OCI-LY1 (cell line): Measurements from ENCODE around the gene WDR53.
A peak's percentile ranks its signal among the peaks of the same experiment; 100 is the strongest.
"Not testable (repeated sequence)": the region's sequence is repeated elsewhere in the genome, so short reads cannot be mapped to it uniquely, and the experiment has no call there.

ENCODE experiments used
- H2AFZ ChIP-seq: fragments of 200-600 bp; sonication (generic), shearing (Covaris generic); 2 replicates; pipeline ENCODE4 v1.6.0; 2014; ENCODE audit warnings: antibody characterized with exemption, mild to moderate bottlenecking, low read length
- H3F3A ChIP-seq: fragments of 200-600 bp; sonication (generic), shearing (Covaris generic); 2 replicates; pipeline ENCODE4 v1.6.0; 2014; ENCODE audit warnings: mild to moderate bottlenecking, antibody characterized with exemption, low read length, moderate library complexity; ENCODE audit not compliant: insufficient read depth
- H3K27ac ChIP-seq: fragments of 200-600 bp; sonication (generic); 2 replicates; pipeline ENCODE4 v1.5.1; 2014; ENCODE audit warnings: low read length, mixed run types, mild to moderate bottlenecking, low read depth; ENCODE audit not compliant: poor library complexity, severe bottlenecking
- H3K27me3 ChIP-seq: fragments of 200-600 bp; sonication (generic); 2 replicates; pipeline ENCODE4 v1.6.0; 2014; ENCODE audit warnings: antibody characterized with exemption, mild to moderate bottlenecking, low read length, moderate library complexity; ENCODE audit not compliant: insufficient read depth
- H3K36me3 ChIP-seq: fragments of 200-600 bp; sonication (generic); 2 replicates; pipeline ENCODE4 v1.6.1; 2014; ENCODE audit warnings: mild to moderate bottlenecking, antibody characterized with exemption, low read length, moderate library complexity, mixed read lengths; ENCODE audit not compliant: insufficient read depth
- H3K4me1 ChIP-seq: fragments of 200-600 bp; sonication (generic); 2 replicates; pipeline ENCODE4 v1.5.1; 2014; ENCODE audit warnings: mild to moderate bottlenecking, low read length, moderate library complexity; ENCODE audit not compliant: insufficient read depth, severe bottlenecking
- H3K4me2 ChIP-seq: fragments of 200-600 bp; sonication (generic), shearing (Covaris generic); 2 replicates; pipeline ENCODE4 v1.6.1; 2014; ENCODE audit warnings: low read length
- H3K4me3 ChIP-seq: fragments of 200-600 bp; sonication (generic); 2 replicates; pipeline ENCODE4 v1.5.1; 2014; ENCODE audit warnings: low read length, low read depth, mild to moderate bottlenecking, mixed read lengths; ENCODE audit not compliant: poor library complexity, severe bottlenecking
- H3K79me2 ChIP-seq: fragments of 200-600 bp; shearing (Covaris generic); 2 replicates; pipeline ENCODE4 v1.6.1; 2016; ENCODE audit warnings: mixed run types, low read length, mixed read lengths; ENCODE audit not compliant: insufficient read depth
- H3K9ac ChIP-seq: fragments of 200-600 bp; sonication (generic), shearing (Covaris generic); 2 replicates; pipeline ENCODE4 v1.6.1; 2014; ENCODE audit warnings: mild to moderate bottlenecking, low read length, mixed read lengths
- H3K9me2 ChIP-seq: fragments of 200-600 bp; sonication (generic), shearing (Covaris generic); 2 replicates; pipeline ENCODE4 v1.6.1; 2014; ENCODE audit warnings: low read depth, mild to moderate bottlenecking, low read length, mixed read lengths
- H3K9me3 ChIP-seq: fragments of 200-600 bp; shearing (Covaris generic); 2 replicates; pipeline ENCODE4 v1.6.1; 2014; ENCODE audit warnings: low read length, mixed read lengths
- H4K20me1 ChIP-seq: fragments of 200-600 bp; sonication (generic), shearing (Covaris generic); 2 replicates; pipeline ENCODE4 v1.6.0; 2016; ENCODE audit warnings: mild to moderate bottlenecking, low read length; ENCODE audit not compliant: insufficient read depth
- EZH2 ChIP-seq: fragments of 200-600 bp; sonication (generic), shearing (Covaris generic); IDR thresholded peaks from 2 replicates; pipeline ENCODE4 v1.8.0; 2017; ENCODE audit warnings: borderline replicate concordance, mixed run types, mild to moderate bottlenecking, antibody characterized with exemption, low read length, moderate library complexity, mixed read lengths
- TF ChIP-seq, protein P1 (sequence below): fragments of 200-600 bp; sonication (generic), shearing (Covaris generic); IDR thresholded peaks from 2 replicates; pipeline ENCODE4 v1.5.1; 2017; ENCODE audit warnings: mild to moderate bottlenecking, antibody characterized with exemption, low read length, moderate library complexity, mixed read lengths

Gene WDR53

DNA sequence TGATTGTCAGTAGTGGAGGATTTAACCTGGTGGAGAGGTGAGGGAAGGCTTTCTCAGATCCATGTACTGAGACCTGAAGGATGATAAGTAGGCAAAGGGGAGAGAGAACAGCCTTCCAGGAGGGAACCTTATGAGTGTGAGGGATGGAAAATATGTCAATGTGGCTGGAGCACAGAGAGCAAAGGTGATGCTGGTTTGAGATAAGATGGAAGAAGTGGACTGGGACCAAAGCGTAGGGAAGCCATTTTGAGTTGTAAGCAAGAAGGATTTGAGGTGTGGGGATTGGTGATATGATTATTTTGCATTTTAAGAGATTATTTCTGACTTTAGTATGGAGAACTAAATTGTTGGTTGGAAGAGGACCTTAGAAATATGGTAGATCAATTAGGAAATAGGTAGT, 4.0 kb upstream of the WDR53 start:
- TF ChIP-seq EZH2: no peak
- TF ChIP-seq, protein P1, sequence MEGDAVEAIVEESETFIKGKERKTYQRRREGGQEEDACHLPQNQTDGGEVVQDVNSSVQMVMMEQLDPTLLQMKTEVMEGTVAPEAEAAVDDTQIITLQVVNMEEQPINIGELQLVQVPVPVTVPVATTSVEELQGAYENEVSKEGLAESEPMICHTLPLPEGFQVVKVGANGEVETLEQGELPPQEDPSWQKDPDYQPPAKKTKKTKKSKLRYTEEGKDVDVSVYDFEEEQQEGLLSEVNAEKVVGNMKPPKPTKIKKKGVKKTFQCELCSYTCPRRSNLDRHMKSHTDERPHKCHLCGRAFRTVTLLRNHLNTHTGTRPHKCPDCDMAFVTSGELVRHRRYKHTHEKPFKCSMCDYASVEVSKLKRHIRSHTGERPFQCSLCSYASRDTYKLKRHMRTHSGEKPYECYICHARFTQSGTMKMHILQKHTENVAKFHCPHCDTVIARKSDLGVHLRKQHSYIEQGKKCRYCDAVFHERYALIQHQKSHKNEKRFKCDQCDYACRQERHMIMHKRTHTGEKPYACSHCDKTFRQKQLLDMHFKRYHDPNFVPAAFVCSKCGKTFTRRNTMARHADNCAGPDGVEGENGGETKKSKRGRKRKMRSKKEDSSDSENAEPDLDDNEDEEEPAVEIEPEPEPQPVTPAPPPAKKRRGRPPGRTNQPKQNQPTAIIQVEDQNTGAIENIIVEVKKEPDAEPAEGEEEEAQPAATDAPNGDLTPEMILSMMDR: no peak
- H2AFZ ChIP-seq: no peak overlapping the region
- H3F3A ChIP-seq: no peaks in the 10 kb centered on the region
- H3K36me3 ChIP-seq: peaks cover 1% of the 10 kb centered on the region; the same call in 1 of the 2 replicates
- H3K79me2 ChIP-seq: peaks cover 85% of the 10 kb centered on the region
- no peaks in the 10 kb centered on the region for H3K9me3 ChIP-seq
- H3K27ac ChIP-seq: no peak overlapping the region
- H3K4me1 ChIP-seq: peaks cover 39% of the 10 kb centered on the region
- no peaks in the 10 kb centered on the region for H3K9me2 ChIP-seq
- peak overlapping the region; percentile 25 for H3K4me2 ChIP-seq
- H3K9ac ChIP-seq: no peak overlapping the region
- H3K4me3 ChIP-seq: no peak overlapping the region
- H4K20me1 ChIP-seq: no peaks in the 10 kb centered on the region
- H3K27me3 ChIP-seq: no peaks in the 10 kb centered on the region

DNA sequence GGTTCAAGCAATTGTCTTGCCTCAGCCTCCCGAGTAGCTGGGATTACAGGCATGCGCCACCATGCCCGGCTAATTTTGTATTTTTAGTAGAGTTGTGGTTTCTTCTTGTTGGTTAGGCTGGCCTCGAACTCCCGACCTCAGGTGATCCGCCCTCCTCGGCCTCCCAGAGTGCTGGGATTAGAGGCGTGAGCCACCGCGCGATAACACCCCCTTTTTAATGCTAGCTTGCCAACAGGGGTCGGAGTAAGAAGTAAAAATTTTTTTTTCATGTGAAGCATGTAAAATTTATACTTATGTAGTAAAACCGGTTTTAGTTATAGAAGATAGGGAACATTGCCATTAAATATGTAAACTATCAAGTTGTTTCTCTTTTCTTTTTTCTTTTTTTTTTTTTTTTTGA, 2.0 kb upstream of the WDR53 start:
- H3K79me2 ChIP-seq: peaks cover 71% of the 10 kb centered on the region
- H3K4me3 ChIP-seq: peak overlapping the region; percentile 81
- not testable (repeated sequence) for H2AFZ ChIP-seq, H3K9me2 ChIP-seq, H3K36me3 ChIP-seq, H3F3A ChIP-seq, H4K20me1 ChIP-seq, H3K27ac ChIP-seq, H3K27me3 ChIP-seq, H3K9ac ChIP-seq, H3K9me3 ChIP-seq
- H3K4me2 ChIP-seq: peak overlapping the region; percentile 78
- peaks cover 44% of the 10 kb centered on the region for H3K4me1 ChIP-seq

DNA sequence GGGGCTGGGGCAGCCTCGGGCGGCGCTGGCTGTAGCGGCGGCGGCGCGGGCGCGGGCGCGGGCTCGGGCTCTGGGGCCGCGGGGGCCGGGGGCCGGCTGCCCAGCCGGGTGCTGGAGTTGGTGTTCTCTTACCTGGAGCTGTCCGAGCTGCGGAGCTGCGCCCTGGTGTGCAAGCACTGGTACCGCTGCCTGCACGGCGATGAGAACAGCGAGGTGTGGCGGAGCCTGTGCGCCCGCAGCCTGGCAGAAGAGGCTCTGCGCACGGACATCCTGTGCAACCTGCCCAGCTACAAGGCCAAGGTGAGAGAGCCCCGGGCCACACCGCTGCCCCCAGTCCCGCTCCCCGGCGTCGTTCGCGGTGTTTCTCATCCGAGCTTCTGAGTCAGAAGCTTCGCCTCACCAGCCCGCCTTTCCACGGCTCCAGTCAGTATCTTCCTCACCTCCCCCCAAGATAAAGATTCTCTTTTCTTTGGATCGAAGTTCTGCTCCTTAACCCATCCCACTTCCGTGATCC, 706 bp upstream of the WDR53 start:
- Histone ChIP-seq H3K4me3 (peak overlapping the region; percentile 81), H3K9ac (peak overlapping the region; percentile 90), H3K27ac (peak overlapping the region; percentile 21), H3F3A (no peaks in the 10 kb centered on the region), H3K4me1 (peaks cover 44% of the 10 kb centered on the region), H3K9me3 (no peaks in the 10 kb centered on the region), H2AFZ (no peak overlapping the region), H3K4me2 (peak overlapping the region; percentile 78), H4K20me1 (no peaks in the 10 kb centered on the region), H3K27me3 (no peaks in the 10 kb centered on the region), H3K79me2 (peaks cover 61% of the 10 kb centered on the region), H3K36me3 (peaks cover 6% of the 10 kb centered on the region; the same call in 1 of the 2 replicates), H3K9me2 (no peaks in the 10 kb centered on the region)
- TF ChIP-seq EZH2: no peak
- TF ChIP-seq, protein P1: no peak

DNA sequence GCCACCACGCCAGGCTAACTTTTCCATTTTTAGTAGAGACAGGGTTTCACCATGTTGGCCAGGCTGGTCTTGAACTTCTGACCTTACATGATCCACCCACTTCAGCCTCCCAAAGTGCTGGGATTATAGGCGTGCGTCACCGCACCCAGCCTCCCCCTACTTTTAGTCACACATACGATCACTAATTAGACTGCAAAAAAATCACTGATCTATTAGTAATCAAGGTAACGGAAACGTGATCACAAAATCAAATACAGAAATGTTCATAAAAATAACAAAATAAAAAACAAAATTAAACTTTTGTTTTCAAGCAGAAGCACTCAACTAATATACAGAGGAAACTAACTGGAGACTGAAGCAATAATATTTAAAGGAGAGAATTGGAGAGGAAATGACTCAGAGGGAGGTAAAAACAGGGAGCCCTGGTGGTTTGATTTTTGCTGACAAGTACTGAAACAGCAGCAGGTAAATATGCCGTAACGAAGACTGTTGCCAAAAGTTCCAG, 4.6 kb downstream of the WDR53 start:
- H3K27ac ChIP-seq: no peak overlapping the region
- peaks cover 10% of the 10 kb centered on the region for H3K4me1 ChIP-seq
- TF ChIP-seq, protein P1: no peak
- TF ChIP-seq EZH2: no peak
- no peak overlapping the region for H3K4me2 ChIP-seq
- peaks cover 25% of the 10 kb centered on the region; the same call in 1 of the 2 replicates for H3K36me3 ChIP-seq
- peaks cover 14% of the 10 kb centered on the region for H3K79me2 ChIP-seq
- no peaks in the 10 kb centered on the region for H3F3A ChIP-seq
- no peaks in the 10 kb centered on the region for H3K27me3 ChIP-seq
- no peak overlapping the region for H3K9ac ChIP-seq
- H3K4me3 ChIP-seq: no peak overlapping the region
- no peak overlapping the region for H2AFZ ChIP-seq
- H4K20me1 ChIP-seq: no peaks in the 10 kb centered on the region
- H3K9me2 ChIP-seq: no peaks in the 10 kb centered on the region
- no peaks in the 10 kb centered on the region for H3K9me3 ChIP-seq
